H1 (cell line): ENCODE data around the gene ABCB11. TPM values are rescaled to one million over a fixed set of nuclear protein-coding genes. Genes with fewer than 3 reads are reported as not detected.

ENCODE experiments used
- BCL11A ChIP-seq, 2 experiments: IDR thresholded peaks; one replicate each; pipeline ENCODE4 v1.6.1; 2011; ENCODE audit warnings: low read depth in 2 of 2, low read length in 2 of 2, mild to moderate bottlenecking in 2 of 2
- CHD7 ChIP-seq: fragments of 300-600 bp; sonication (generic); IDR thresholded peaks from 2 replicates; pipeline ENCODE4 v1.7.1; 2012; ENCODE audit warnings: low read length, moderate library complexity, mild to moderate bottlenecking, inconsistent platforms; ENCODE audit not compliant: insufficient replicate concordance
- EP300 ChIP-seq, 2 experiments: IDR thresholded peaks; 1 replicate in 1 of 2; 2 replicates in 1 of 2; pipeline ENCODE4 v1.6.1; 2011 to 2012; ENCODE audit warnings: low read depth in 2 of 2, low read length in 2 of 2, mild to moderate bottlenecking in 2 of 2, borderline replicate concordance in 1 of 2, inconsistent platforms in 1 of 2, moderate library complexity in 1 of 2
- HDAC6 ChIP-seq: IDR thresholded peaks from one replicate; pipeline ENCODE4 v1.7.1; 2012; ENCODE audit warnings: low read depth, mild to moderate bottlenecking, inconsistent platforms, low read length, moderate library complexity
- SIX5 ChIP-seq: IDR thresholded peaks from 2 replicates; pipeline ENCODE4 v1.6.1; 2011; ENCODE audit warnings: mild to moderate bottlenecking, low read depth, low read length
- SP1 ChIP-seq: IDR thresholded peaks from 2 replicates; pipeline ENCODE4 v1.6.1; 2011; ENCODE audit warnings: low read depth, low read length
- TCF12 ChIP-seq: IDR thresholded peaks from 2 replicates; pipeline ENCODE4 v1.6.1; 2011; ENCODE audit warnings: low read depth, mild to moderate bottlenecking, low read length
- polyA plus RNA-seq, 7 experiments: library from polyadenylated mRNA; depleted of rRNA in 3 of 7; stranded (reverse) in 5 of 7; unstranded in 2 of 7; fragments of >200 nt in 5 of 7; fragments of 200-250 nt in 2 of 7; gene quantifications; 1 replicate in 5 of 7; 2 replicates in 1 of 7; 4 replicates in 1 of 7; pipeline versions ENCODE4 v1.2.1 to v1.2.3, GENCODE V29; 2011 to 2013; ENCODE audit warnings: missing spikeins in 2 of 7, mixed read lengths in 2 of 7
- total RNA-seq: library from RNA; stranded (reverse); fragmentation: NEBNext Ultra II Directional; extraction: Animal tissue kit (Norgen Biotek cat#: 25700); gene quantifications from 2 replicates; pipeline ENCODE4 v1.2.1, GENCODE V29; 2021

The ABCB11 gene
- total and polyA plus RNA-seq, 2 of the 8 experiments (the other 6 are each of a cell fraction or from before 2014, with no cell fraction given) = not detected

GRCh38 chr2:169015943-169016342 lies 15.2 kb downstream of the ABCB11 start (continued):
- TF ChIP-seq CHD7 (no peak), EP300 (IDR thresholded peaks at IDR 0.05; ENCODE audit: borderline replicate concordance in 1 of 2, low read depth in 2 of 2, low read length in 2 of 2) (no peak), SIX5 (no peak), BCL11A (IDR thresholded peaks at IDR 0.05; ENCODE audit: low read depth in 2 of 2, low read length in 2 of 2) (no peak), HDAC6 (no peak), TCF12 (no peak), SP1 (no peak)
